ENCODE results near the gene ASCL1.
A peak's percentile ranks its signal among the peaks of the same experiment; 100 is the strongest.

ASCL1 gene

DNA sequence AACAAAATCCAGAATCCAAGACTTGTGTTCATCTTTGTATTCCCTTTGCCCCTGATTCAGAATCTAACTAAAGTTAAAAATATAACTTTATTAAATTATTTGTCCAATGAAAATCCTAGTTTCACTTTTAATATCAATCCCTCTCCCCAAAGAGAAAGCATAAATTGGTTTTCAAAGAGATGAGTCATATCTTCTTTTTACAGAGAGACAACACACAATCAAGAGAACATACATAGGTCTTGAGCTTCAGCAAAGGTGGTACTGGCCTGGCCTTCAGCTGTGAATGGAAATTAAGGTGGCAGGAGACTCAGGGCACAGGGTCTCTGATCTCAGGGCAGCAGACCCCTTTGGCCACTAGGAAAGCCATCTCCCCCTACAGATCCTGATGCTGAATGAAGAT is 4.3 kb upstream of the ASCL1 start:
- no peak for DNase-seq

DNA sequence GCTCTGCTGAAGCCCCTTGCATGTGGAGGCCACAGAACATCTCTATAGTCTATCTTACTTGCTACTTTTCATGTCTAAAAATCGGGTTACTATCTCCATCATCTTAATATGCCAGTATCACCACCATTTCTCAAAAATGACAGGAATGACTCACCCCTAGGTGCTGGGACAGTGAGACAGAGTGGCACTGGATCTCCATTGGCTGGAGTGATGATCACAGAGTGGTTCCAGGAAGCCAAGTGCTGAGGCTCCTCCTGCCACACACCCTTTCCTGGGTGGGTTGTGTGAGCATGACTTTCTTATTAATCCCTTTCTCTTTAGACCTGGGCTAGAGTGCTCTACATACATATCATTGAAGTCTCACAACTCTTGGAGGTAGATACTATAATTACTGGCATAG is 3.3 kb upstream of the ASCL1 start:
- DNase-seq, result no peak

DNA sequence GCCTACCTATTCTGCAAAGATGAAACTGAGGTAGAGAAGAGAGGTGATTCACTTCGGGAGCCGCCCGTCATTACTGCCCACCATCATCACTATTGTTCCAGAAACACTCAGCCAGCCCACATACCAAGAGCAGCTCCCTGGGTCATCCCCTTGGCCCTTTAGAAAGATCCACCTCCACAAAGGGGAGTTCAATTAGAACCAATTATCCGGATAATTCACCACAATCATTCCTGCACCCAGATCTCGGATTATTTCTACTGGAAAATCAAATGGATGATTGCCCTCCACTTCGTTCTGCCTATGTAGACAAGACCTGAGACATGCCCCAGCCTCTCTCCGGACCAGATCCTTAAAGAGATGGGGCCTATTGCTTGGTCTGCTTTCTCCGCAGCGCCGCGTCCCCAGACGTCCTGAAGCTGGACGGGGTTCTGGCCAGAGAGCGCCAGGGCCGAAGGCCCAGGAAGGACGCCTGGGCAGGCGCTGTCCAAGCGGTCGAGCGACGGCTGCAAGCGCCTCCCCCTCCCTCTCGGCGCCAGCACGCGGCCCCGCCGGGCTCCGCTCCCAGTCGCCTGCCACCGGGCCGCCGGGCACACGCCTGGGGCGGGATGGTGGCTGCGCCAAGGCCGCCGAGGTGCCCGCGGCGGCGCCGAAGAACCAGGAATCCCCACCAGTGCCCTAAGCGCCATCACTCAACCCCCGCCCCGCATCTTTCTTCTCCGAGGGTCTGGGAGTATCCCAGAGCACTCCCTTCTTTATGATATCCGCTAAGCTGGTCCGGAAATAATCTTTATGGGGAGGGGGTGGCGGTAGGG is 1.3 kb upstream of the ASCL1 start:
- peak; percentile 63 for DNase-seq

GRCh38 chr12:102956738-102957327 is 641 bp upstream of the ASCL1 start:
- peak; percentile 61 for DNase-seq

DNA sequence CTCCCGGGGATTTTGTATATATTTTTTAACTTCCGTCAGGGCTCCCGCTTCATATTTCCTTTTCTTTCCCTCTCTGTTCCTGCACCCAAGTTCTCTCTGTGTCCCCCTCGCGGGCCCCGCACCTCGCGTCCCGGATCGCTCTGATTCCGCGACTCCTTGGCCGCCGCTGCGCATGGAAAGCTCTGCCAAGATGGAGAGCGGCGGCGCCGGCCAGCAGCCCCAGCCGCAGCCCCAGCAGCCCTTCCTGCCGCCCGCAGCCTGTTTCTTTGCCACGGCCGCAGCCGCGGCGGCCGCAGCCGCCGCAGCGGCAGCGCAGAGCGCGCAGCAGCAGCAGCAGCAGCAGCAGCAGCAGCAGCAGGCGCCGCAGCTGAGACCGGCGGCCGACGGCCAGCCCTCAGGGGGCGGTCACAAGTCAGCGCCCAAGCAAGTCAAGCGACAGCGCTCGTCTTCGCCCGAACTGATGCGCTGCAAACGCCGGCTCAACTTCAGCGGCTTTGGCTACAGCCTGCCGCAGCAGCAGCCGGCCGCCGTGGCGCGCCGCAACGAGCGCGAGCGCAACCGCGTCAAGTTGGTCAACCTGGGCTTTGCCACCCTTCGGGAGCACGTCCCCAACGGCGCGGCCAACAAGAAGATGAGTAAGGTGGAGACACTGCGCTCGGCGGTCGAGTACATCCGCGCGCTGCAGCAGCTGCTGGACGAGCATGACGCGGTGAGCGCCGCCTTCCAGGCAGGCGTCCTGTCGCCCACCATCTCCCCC is 777 bp downstream of the ASCL1 start:
- peak; percentile 20 for DNase-seq

- no peak for DNase-seq
These were observed 1.3 kb downstream of the ASCL1 start for GRCh38 chr12:102958830-102959176.

DNA sequence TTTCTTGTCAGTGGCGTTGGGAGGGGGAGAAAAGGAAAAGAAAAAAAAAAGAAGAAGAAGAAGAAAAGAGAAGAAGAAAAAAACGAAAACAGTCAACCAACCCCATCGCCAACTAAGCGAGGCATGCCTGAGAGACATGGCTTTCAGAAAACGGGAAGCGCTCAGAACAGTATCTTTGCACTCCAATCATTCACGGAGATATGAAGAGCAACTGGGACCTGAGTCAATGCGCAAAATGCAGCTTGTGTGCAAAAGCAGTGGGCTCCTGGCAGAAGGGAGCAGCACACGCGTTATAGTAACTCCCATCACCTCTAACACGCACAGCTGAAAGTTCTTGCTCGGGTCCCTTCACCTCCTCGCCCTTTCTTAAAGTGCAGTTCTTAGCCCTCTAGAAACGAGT is 1.9 kb downstream of the ASCL1 start:
- DNase-seq, result peak; percentile 54

DNA sequence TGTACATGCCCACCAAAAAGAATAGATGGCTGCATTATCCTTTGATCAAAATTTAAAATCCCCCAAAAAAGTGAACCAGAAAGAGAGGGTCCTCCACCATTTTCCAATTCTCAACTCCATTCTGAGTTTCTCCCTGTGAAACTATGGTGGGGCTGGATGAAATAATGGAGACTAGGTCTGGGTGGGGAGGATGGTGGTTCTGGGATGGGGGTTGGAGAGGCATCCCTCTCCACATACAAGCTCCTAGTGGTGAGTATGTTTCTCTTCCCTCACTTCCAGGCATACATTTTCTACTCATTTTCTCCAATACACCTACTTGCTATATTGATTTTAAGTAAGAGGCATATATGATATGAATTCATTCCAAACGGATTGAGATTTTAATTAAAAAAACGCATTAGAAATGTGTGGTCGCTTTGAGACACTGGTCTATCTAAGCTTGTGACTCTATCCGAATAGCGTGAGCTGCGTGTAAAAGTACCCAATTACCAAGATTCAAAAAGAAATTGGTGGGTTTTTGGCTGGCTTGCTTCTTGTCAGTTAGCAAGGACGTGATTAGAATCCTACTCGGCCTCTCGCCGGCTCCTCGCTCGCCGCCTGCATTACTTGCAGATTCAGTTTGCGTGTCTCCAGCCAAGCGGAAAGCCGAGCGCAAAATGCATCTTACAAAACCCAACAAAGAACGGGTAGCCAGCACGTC is 3.4 kb downstream of the ASCL1 start:
- peak; percentile 90 for DNase-seq

DNA sequence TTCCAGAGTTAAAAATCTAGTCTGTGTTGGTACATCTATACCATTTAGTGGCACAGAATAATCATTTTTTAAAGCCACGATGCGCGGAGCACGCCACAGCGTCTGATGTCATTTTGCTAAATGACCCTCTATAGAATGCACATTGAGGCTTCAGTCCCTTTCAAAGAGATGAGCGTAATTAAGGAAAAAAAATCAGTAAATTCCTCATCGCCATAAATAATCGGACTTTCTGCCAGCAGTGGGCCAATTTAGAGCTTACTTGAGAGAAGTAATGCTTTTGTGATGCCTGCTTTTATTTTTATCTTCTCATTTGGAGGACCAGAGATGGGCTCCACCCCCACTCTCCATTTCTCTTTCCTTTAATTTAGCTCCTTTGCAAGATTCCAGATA is 4.0 kb downstream of the ASCL1 start:
- peak; percentile 93 for DNase-seq

DNA sequence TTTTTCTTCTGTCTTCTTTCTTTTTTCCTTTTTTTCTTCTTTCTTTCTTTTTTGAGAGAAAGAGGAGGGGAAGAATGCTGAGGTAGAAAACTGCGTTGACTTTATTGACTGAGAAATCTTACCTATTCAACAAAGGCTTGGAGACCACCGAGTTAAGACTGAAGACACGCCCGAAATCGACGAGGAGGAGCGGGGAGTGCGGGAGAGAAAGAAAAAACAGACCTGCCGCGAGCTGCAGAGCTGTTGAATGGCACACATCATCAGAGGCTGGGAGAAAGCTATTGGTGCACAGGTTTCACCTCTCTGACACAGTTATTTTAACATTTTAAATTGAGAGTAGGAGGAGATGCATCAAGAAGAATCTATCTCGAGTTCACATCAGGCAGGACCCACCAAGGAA is 5.1 kb downstream of the ASCL1 start:
- DNase-seq, result peak; percentile 32

- DNase-seq, result peak; percentile 40
These were observed 5.5 kb downstream of the ASCL1 start for GRCh38 chr12:102962986-102963385.

- DNase-seq, result peak; percentile 4
These were observed 6.3 kb downstream of the ASCL1 start for GRCh38 chr12:102963796-102964195.

GRCh38 chr12:102964872-102965271 is 7.4 kb downstream of the ASCL1 start:
- DNase-seq, result peak; percentile 55

- peak; percentile 37 for DNase-seq
These were observed 8.0 kb downstream of the ASCL1 start for GRCh38 chr12:102965281-102966155.

- DNase-seq, result no peak
These were observed 8.9 kb downstream of the ASCL1 start for GRCh38 chr12:102966200-102966863.

DNA sequence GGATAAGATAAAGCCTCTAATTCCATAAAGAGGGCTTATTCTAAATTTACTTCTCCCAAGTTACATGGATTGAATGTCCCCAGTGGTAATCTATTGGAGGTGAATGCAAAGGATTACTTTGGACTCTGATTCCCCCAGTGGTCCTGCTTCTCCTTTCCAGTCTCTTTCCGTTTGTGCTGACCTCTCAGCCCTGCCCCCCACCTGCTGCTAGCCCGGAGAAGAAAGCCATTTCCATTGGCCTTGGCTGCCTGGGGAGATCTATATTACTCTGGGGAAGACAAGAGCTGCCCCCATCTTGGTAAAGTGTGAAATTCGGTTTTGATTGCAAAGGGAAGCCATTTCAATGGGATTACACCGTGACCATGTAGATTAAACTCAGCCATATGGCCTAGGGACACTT is 13.3 kb downstream of the ASCL1 start:
- DNase-seq, result peak; percentile 45

GRCh38 chr12:102971227-102971626 is 13.8 kb downstream of the ASCL1 start:
- DNase-seq, result peak; percentile 45

DNA sequence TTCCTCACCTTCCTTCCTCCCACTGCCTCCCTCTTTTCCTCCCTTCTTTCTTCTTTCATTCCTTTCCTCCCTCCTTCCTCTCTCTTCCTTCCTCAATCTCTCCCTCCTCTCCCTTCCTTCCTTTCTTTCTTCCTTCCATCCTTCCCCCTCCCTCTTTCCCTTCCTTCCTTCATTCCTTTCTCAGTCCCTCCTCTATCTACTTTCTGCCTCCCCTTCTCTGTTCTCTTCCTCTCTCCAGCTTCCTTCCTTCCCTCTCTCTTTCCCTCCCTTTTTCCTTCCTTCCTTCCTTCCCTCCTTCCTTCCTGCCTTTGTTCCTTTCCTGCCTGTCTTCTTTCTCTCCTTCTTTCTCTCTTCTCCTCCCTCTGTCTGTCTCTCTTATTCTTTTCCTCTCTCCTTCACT is 16.1 kb downstream of the ASCL1 start:
- DNase-seq, result no peak

- DNase-seq, result no peak
These were observed 19.3 kb downstream of the ASCL1 start for GRCh38 chr12:102976609-102977280.

GRCh38 chr12:102977945-102978706 is 20.7 kb downstream of the ASCL1 start:
- no peak for DNase-seq
